ENCODE data around the gene MRPL43. TPM values are rescaled to one million over a fixed set of nuclear protein-coding genes. Genes with fewer than 3 reads are reported as not detected.

MRPL43 gene
- total RNA-seq, 2 experiments from 2014 or later: 45.0 to 47.3 TPM

Small RNA genes lying within 50 kb of the gene (microRNA-seq; reads per million reads assigned to microRNA genes)
- not detected for gene MIR608 (ENCODE audit: borderline microRNAs expressed, borderline replicate concordance)

Other genes starting within 250 kb of the MRPL43 start
- gene PAX2, start 241.9 kb downstream of the MRPL43 start, total RNA-seq: not detected
- 10 to 100 TPM; 29.3 to 30.3 TPM for gene SLF2, start 74.5 kb downstream of the MRPL43 start, total RNA-seq
- gene SEMA4G, start 18.0 kb downstream of the MRPL43 start, total RNA-seq: under 1 TPM; 0.48 to 0.59 TPM
- 10 to 100 TPM; 10.4 to 11.4 TPM for gene TWNK, start within 50 bp of the MRPL43 start, total RNA-seq
- 1 to 10 TPM; 8.3 to 8.9 TPM for gene LZTS2, start 12.3 kb upstream of the MRPL43 start, total RNA-seq
- under 1 TPM; 0.37 to 0.62 TPM for gene PDZD7, start 43.6 kb upstream of the MRPL43 start, total RNA-seq
- 10 to 100 TPM; 15.7 to 17.1 TPM for gene SFXN3, start 43.7 kb upstream of the MRPL43 start, total RNA-seq
- gene KAZALD1, start 74.5 kb upstream of the MRPL43 start, total RNA-seq: under 1 TPM; 0.52 to 0.62 TPM
- not detected for gene TLX1, start 143.8 kb upstream of the MRPL43 start, total RNA-seq
- not detected for gene LBX1, start 242.0 kb upstream of the MRPL43 start, total RNA-seq